ENCODE results near the gene MECP2.
A peak's percentile ranks its signal among the peaks of the same experiment; 100 is the strongest.

Gene MECP2

DNA sequence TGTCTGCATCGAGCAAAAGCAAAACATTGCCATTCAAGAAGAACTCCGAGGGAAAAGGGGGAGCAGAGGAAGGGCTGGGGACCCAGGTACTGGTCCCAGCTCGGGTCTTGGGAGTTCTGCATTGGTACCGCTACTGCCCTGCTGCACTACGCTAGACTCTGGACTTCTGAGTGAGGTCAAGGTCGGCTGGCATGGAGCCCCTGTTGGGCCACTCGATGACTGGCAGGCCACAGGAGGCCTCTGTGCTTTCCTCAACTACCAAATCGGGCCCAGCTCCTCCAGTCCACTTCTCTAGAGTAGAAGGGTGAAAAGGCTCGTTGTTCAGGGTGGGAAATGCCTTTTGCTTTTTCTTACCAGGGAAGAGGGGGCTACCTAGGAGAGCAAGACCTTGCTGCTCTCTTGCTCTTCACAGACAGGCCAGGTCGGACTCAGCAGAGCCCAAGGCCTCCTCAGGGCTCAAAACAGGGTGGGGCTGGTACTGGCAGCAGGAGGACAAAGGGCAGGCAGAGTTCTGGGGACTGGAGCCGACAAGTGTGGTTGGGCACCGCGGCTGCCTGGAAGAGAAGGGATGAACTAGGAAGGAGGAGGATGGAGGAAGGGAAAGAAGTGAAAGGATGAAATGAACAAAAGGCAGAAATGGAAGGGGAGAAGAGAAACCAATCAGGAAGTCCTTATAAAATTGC, 68.9 kb downstream of the MECP2 start:
- DNase-seq (ENCODE audit: low read depth) = no peak
- H3K4me3 ChIP-seq (ENCODE audit: low read length) = no peak overlapping the region
- TF ChIP-seq, protein P1, sequence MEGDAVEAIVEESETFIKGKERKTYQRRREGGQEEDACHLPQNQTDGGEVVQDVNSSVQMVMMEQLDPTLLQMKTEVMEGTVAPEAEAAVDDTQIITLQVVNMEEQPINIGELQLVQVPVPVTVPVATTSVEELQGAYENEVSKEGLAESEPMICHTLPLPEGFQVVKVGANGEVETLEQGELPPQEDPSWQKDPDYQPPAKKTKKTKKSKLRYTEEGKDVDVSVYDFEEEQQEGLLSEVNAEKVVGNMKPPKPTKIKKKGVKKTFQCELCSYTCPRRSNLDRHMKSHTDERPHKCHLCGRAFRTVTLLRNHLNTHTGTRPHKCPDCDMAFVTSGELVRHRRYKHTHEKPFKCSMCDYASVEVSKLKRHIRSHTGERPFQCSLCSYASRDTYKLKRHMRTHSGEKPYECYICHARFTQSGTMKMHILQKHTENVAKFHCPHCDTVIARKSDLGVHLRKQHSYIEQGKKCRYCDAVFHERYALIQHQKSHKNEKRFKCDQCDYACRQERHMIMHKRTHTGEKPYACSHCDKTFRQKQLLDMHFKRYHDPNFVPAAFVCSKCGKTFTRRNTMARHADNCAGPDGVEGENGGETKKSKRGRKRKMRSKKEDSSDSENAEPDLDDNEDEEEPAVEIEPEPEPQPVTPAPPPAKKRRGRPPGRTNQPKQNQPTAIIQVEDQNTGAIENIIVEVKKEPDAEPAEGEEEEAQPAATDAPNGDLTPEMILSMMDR (conservative IDR thresholded peaks at IDR 0.05; ENCODE audit: low read length) = no peak

DNA sequence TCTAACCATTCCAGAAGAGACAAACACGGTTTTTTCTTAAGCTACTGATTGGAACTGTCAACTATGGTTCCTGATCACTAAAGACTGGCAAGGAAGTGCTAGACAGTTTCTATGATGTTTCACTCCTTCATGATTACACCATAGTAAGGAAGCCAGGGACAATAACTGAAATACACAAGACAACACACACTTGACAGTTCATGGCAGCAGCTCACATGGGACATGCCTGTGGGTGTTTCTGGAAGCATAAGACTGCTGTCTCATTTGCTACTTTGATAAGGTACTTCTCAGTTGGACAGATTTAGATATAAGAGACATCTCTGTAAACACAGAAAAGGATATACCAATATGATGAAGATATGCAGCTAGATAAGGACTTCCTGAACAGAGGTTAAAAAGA, 69.5 kb downstream of the MECP2 start:
- TF ChIP-seq, protein P1 (conservative IDR thresholded peaks at IDR 0.05; ENCODE audit: low read length) = no peak

DNA sequence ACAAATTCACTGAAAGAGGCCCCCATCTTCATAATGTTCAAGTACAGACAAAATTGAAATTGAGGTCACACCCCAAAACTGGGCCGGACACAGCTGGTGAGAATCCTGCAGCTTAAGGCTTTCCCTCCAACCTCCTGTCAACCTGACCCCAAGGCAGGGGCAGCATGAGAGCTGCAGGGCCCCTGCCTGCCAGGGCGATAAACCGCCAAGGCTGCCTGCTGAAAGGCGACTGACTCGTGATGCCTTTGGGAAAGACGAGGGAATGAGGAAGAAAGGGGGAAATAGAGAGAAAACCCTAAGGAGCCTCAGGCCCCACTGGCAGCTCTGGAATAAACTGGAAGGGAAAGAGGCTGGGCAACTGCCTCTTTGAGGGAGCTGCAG, 70.5 kb downstream of the MECP2 start:
- TF ChIP-seq, protein P1 (conservative IDR thresholded peaks at IDR 0.05; ENCODE audit: low read length) = no peak
- no peak overlapping the region for H3K4me3 ChIP-seq (ENCODE audit: low read length)
- no peak for DNase-seq (ENCODE audit: low read depth)

More for the DNA sequence above, 69.5 kb downstream of the MECP2 start:
- DNase-seq (ENCODE audit: low read depth) = no peak
- no peak overlapping the region for H3K4me3 ChIP-seq (ENCODE audit: low read length)

GRCh38 chrX:154026136-154027021, 71.1 kb downstream of the MECP2 start:
- peak; percentile 64 for DNase-seq (ENCODE audit: low read depth)
- TF ChIP-seq, protein P1 (conservative IDR thresholded peaks at IDR 0.05; ENCODE audit: low read length) = no peak
- H3K4me3 ChIP-seq (ENCODE audit: low read length) = no peak overlapping the region

DNA sequence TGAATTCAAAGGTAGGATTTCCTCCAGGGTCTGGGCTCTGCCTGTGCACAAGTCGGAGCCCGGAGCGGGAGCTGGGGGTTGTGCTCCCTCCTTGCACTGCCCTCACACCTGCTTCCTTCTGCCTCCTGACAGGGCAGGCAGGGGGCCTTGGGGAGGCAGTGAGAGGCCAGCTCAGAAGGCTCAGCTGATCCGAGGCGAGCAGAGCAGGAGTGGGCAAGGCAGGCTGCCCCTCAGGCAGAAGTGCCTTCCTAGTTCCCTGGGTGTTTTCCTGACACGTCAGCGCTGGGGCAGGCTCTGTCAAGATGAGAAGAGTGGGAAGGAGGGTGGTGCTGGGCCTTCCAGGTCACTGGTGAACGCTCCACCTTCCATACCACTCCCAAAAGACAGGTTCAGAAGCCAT, 72.3 kb downstream of the MECP2 start:
- H3K4me3 ChIP-seq (ENCODE audit: low read length) = no peak overlapping the region
- no peak for DNase-seq (ENCODE audit: low read depth)
- TF ChIP-seq, protein P1 (conservative IDR thresholded peaks at IDR 0.05; ENCODE audit: low read length) = no peak

DNA sequence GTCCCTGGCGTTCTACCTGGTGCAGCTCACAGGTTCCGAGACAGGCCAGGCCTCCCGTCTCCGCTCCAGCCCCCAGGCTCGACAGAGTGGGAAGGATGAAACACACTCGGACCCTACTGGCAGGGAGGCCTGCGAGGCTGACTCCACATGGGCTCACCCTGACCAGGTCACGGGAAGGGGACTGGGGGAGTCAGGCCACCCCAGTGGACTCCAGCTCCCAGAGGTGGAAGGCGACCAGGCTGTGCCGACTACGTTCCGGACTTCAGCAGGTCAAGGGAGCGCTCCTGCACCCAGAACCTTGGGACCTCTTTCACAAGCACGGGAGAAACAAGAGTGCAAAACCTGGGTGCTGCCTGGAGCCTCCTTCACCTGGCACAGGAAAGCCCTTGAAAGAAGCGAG, 73.2 kb downstream of the MECP2 start:
- no peak for DNase-seq (ENCODE audit: low read depth)
- TF ChIP-seq, protein P1 (conservative IDR thresholded peaks at IDR 0.05; ENCODE audit: low read length) = no peak
- no peak overlapping the region for H3K4me3 ChIP-seq (ENCODE audit: low read length)

Measured in AG10803 (cell line).